Parathyroid adenoma (tissue), 2 donors: ENCODE measurements around the gene HLX.

ENCODE experiments used
- H2AFZ ChIP-seq: fragments of 300-600 bp; sonication (generic); one replicate; pipeline ENCODE4 v1.7.0; 2017; ENCODE audit warnings: antibody characterized with exemption, mild to moderate bottlenecking
- H3K27ac ChIP-seq: fragments of 300-600 bp; sonication (generic); one replicate; pipeline ENCODE4 v1.7.0; 2017
- H3K27me3 ChIP-seq: fragments of 300-600 bp; sonication (generic); one replicate; pipeline ENCODE4 v1.7.0; 2017; ENCODE audit warnings: low read length; ENCODE audit not compliant: control insufficient read depth, insufficient read depth
- H3K36me3 ChIP-seq: fragments of 300-600 bp; sonication (generic); one replicate; pipeline ENCODE4 v1.7.0; 2017; ENCODE audit warnings: low read length; ENCODE audit not compliant: control insufficient read depth, insufficient read depth
- H3K4me1 ChIP-seq: fragments of 300-600 bp; sonication (generic); one replicate; pipeline ENCODE4 v1.7.0; 2017; ENCODE audit warnings: control low read depth
- H3K4me2 ChIP-seq: fragments of 300-600 bp; sonication (generic); one replicate; pipeline ENCODE4 v1.7.0; 2017; ENCODE audit warnings: low read length
- H3K4me3 ChIP-seq: fragments of 300-600 bp; sonication (generic); one replicate; pipeline ENCODE4 v1.7.0; 2017; ENCODE audit warnings: low read depth, low read length
- H3K79me2 ChIP-seq: fragments of 300-600 bp; sonication (generic); one replicate; pipeline ENCODE4 v1.7.0; 2017; ENCODE audit warnings: control low read depth
- H3K9ac ChIP-seq: fragments of 300-600 bp; sonication (generic); one replicate; pipeline ENCODE4 v1.7.0; 2017; ENCODE audit warnings: mild to moderate bottlenecking
- H3K9me3 ChIP-seq: fragments of 300-600 bp; sonication (generic); one replicate; pipeline ENCODE4 v1.7.0; 2017; ENCODE audit warnings: low read length; ENCODE audit not compliant: control insufficient read depth
- CTCF ChIP-seq: fragments of 300-600 bp; sonication (generic); IDR thresholded peaks from one replicate; pipeline ENCODE4 v1.7.0; 2017; ENCODE audit warnings: antibody characterized with exemption, mild to moderate bottlenecking
- donor health status: primary hyperparathyroidism.

The HLX gene

GRCh38 chr1:220906561-220907334 is 27.5 kb downstream of the HLX start:
- no peaks in the 10 kb centered on the region for H3K9me3 ChIP-seq
- H3K27me3 ChIP-seq: no peaks in the 10 kb centered on the region
- H3K27ac ChIP-seq: no peak overlapping the region
- no peaks in the 10 kb centered on the region for H3K4me1 ChIP-seq
- H3K4me2 ChIP-seq: no peak overlapping the region
- no peak overlapping the region for H2AFZ ChIP-seq
- TF ChIP-seq CTCF: no peak
- no peaks in the 10 kb centered on the region for H3K79me2 ChIP-seq
- H3K4me3 ChIP-seq: no peak overlapping the region
- H3K9ac ChIP-seq: no peak overlapping the region
- H3K36me3 ChIP-seq: no peaks in the 10 kb centered on the region

GRCh38 chr1:220908757-220909156 is 29.5 kb downstream of the HLX start:
- no peak for TF ChIP-seq CTCF
- H3K9me3 ChIP-seq: no peaks in the 10 kb centered on the region
- H3K27ac ChIP-seq: no peak overlapping the region
- no peak overlapping the region for H2AFZ ChIP-seq
- H3K4me1 ChIP-seq: no peaks in the 10 kb centered on the region
- no peak overlapping the region for H3K9ac ChIP-seq
- no peaks in the 10 kb centered on the region for H3K36me3 ChIP-seq
- no peaks in the 10 kb centered on the region for H3K79me2 ChIP-seq
- no peak overlapping the region for H3K4me2 ChIP-seq
- no peak overlapping the region for H3K4me3 ChIP-seq
- no peaks in the 10 kb centered on the region for H3K27me3 ChIP-seq

- H3K27ac ChIP-seq: no peak overlapping the region
- H3K36me3 ChIP-seq: no peaks in the 10 kb centered on the region
- no peaks in the 10 kb centered on the region for H3K9me3 ChIP-seq
- no peak overlapping the region for H3K4me2 ChIP-seq
- no peak overlapping the region for H3K4me3 ChIP-seq
- no peak overlapping the region for H2AFZ ChIP-seq
- no peaks in the 10 kb centered on the region for H3K27me3 ChIP-seq
- no peaks in the 10 kb centered on the region for H3K4me1 ChIP-seq
- no peaks in the 10 kb centered on the region for H3K79me2 ChIP-seq
- no peak overlapping the region for H3K9ac ChIP-seq
- no peak for TF ChIP-seq CTCF
Measured at GRCh38 chr1:220910021-220910420, 30.8 kb downstream of the HLX start.

- no peaks in the 10 kb centered on the region for H3K9me3 ChIP-seq
- no peak for TF ChIP-seq CTCF
- H3K36me3 ChIP-seq: no peaks in the 10 kb centered on the region
- H3K4me2 ChIP-seq: no peak overlapping the region
- H3K4me3 ChIP-seq: no peak overlapping the region
- H3K27ac ChIP-seq: no peak overlapping the region
- H3K4me1 ChIP-seq: no peaks in the 10 kb centered on the region
- no peaks in the 10 kb centered on the region for H3K27me3 ChIP-seq
- no peak overlapping the region for H3K9ac ChIP-seq
- no peaks in the 10 kb centered on the region for H3K79me2 ChIP-seq
- no peak overlapping the region for H2AFZ ChIP-seq
Measured at GRCh38 chr1:220914283-220915116, 35.3 kb downstream of the HLX start.
